ENCODE data around the gene C19orf53.

- TF ChIP-seq POLR2A (IDR thresholded peaks at IDR 0.05; ENCODE audit: borderline replicate concordance, extremely low read depth, insufficient read depth, insufficient read length), result no peak
- TF ChIP-seq CTCF (IDR thresholded peaks at IDR 0.05 in 2 of 3, conservative IDR thresholded peaks at IDR 0.05 in 1 of 3; ENCODE audit: borderline replicate concordance in 1 of 3, insufficient read depth in 1 of 3, low read depth in 2 of 3, low read length in 2 of 3), result no peak
- TF ChIP-seq ATF3 (IDR thresholded peaks at IDR 0.05), result no peak
- TF ChIP-seq EZH2phosphoT487 (IDR thresholded peaks at IDR 0.05; ENCODE audit: borderline replicate concordance), result no peak
- no peak for TF ChIP-seq POLR2AphosphoS5 (IDR thresholded peaks at IDR 0.05; ENCODE audit: low read depth, low read length)
- TF ChIP-seq FOSL1 (IDR thresholded peaks at IDR 0.05; ENCODE audit: low read depth), result no peak
- TF ChIP-seq ZNF274 (IDR thresholded peaks at IDR 0.05; ENCODE audit: low read depth, low read length), result no peak
- no peak for TF ChIP-seq EZH2 (IDR thresholded peaks at IDR 0.05)
- TF ChIP-seq MAX (IDR thresholded peaks at IDR 0.05), result no peak
- no peak for TF ChIP-seq RAD21 (IDR thresholded peaks at IDR 0.05; ENCODE audit: low read depth)
- TF ChIP-seq CEBPB (IDR thresholded peaks at IDR 0.05; ENCODE audit: low read depth), result no peak
- TF ChIP-seq SP1 (IDR thresholded peaks at IDR 0.05; ENCODE audit: low read depth), result no peak
- no peak for TF ChIP-seq SIN3A (IDR thresholded peaks at IDR 0.05; ENCODE audit: low read depth)
Observed at GRCh38 chr19:13790354-13790753, 16.1 kb downstream of the C19orf53 start.

Data from HCT116 (cell line).